Dermis blood vessel endothelial cell (primary cell): ENCODE measurements around the gene NANP. TPM values are rescaled to one million over a fixed set of nuclear protein-coding genes. Genes with fewer than 3 reads are reported as not detected.

Experiments
- DNase-seq: peaks from one replicate; pipeline ENCODE4 v3.0.0; 2010
- total RNA-seq: library from RNA; depleted of rRNA; stranded (reverse); fragments of >200 nt; gene quantifications from 2 replicates; pipeline ENCODE4 v1.2.3, GENCODE V29; 2014

NANP gene
- total RNA-seq, 1 donor from 2014 or later, result 9.2 TPM

DNA sequence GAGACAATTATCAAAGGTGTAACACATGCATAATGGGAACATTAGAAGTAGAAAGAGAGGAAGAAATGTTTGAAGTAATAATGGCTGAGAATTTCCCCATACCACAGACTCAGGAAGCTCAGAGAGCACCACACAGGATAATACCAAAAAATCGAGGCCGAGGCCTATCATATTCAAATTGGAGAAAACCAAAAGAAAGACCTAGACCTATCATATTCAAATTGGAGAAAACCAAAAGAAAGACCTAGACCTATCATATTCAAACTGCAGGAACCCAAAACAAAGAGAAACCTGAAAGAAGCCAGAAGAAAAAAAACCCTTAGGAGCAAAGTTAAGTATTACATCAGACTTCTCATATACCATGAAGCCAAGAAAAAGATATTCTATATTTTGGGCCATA, 56.5 kb downstream of the NANP start:
- DNase-seq, result no peak

DNA sequence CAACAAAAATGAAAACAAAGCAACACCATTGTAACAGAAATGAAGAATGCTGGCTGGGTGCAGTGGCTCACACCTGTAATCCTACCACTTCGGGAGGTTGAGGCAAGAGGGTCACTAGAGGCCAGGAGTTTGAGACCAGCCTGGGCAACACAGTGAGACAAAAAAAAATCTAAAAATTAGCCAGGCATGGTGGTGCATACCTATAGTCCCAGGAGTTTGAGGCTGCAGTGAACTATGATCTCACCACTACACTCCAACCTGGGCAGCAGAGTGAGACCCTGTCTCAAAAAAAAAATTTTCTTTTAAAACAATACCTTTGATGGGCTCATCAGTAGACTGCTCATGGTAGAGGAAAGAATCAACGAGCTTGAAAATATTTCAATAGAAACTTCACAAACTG, 57.0 kb downstream of the NANP start:
- DNase-seq, result no peak

DNA sequence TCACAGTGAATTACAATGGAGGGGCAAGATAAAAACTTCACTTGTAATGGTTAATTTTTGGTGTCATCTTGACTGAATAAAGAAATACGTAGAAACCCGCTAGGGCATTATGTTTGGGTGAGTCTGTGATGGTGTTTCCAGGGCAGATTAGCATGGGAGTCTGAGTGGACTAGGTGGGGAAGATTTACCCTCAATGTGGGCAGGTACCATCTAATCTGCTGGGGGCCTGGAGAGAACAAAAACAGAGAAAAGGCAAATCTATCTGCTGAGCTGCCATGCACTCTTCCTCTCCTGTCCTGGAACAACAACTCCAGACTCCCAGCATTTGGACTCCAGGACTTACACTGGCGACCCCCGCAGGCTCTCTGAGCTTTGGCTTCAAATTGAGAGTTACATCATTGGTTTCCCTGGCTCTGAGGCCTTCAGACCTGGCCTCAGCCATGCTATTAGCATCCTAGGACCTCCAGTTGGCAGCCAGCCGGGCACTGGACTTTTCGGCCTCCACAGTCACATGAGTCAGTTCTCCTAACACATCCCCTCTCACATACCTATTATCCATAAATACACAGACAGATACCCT, 58.1 kb downstream of the NANP start:
- DNase-seq, result no peak

DNA sequence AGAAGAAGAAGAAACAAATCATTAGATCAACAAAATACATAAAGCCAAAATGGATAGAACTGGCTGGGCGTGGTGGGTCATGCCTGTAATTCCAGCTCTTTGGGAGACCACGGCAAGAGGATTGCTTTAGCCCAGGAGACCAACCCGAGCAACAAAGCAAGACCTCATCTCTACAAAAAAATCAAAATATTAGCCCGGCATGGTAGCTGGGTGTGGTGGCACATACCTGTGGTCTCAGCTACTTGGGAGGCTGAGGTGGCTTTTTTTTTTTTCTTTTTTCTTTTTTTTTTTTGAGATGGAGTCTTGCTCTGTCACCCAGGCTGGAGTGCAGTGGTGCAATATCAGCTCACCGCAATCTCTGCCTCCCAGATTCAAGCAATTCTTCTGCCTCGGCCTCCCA, 59.9 kb downstream of the NANP start:
- DNase-seq, result no peak

DNA sequence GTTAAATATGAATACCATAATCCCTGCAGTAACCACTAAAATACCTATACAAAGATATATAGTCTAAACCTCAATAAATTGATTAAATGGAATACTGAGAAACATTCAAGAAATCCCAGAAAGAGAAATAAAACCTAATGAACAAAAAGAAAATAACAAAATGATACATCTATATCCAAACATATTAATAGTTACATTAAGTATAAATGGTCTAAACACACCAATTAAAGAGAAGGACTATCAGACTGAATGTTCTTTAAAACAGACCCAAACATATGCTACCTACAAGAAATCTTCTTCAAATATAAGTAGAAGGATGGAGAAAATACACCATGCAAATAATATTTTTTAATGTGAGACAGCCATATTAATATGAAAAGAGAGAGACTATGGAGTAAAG, 60.5 kb downstream of the NANP start:
- no peak for DNase-seq

Other genes starting within 250 kb of the NANP start
- gene ABHD12, start 233.2 kb downstream of the NANP start, total RNA-seq, result 27.7 and 38.2 TPM in 2 replicates
- gene GINS1, start 216.3 kb downstream of the NANP start, total RNA-seq, result 10.4 and 20.8 TPM in 2 replicates
- gene NINL, start 38.5 kb downstream of the NANP start, total RNA-seq, result 21.6 and 24.8 TPM in 2 replicates
- gene ZNF337, start 72.8 kb upstream of the NANP start, total RNA-seq, result 16.6 and 19.1 TPM in 2 replicates